ENCODE measurements around the gene UAP1L1.

The UAP1L1 gene

DNA sequence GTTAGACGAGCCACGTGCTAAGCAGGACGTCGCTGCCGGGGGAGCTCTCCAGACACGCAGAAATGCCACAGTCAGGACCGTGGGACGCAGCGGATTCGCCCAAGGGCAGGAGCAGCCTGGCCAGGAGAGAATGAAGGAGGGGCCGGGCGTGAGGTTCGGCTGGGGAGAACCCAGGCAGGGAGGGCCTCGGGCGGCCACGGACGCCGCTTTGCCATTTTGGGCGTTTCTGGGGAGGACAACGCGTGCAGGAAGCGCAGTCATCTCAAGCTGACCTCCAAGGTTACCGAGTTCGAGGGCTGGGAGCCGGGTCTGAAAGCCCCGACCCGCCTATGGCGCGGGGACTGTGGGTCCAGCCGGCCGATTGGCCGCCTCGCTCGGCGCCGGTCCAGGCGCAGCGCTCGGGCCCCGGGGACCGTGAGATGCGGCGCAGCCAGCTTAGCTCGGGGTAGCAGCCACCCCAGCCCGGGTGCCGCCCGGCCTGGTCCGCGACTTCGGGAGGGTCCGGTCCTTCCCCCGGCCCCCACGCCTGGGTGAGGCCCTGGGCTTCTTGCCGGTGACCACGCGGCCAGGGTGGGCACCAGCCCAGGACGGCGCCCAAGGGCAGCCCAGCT is 8.7 kb downstream of the UAP1L1 start:
- TF ChIP-seq, protein P1, sequence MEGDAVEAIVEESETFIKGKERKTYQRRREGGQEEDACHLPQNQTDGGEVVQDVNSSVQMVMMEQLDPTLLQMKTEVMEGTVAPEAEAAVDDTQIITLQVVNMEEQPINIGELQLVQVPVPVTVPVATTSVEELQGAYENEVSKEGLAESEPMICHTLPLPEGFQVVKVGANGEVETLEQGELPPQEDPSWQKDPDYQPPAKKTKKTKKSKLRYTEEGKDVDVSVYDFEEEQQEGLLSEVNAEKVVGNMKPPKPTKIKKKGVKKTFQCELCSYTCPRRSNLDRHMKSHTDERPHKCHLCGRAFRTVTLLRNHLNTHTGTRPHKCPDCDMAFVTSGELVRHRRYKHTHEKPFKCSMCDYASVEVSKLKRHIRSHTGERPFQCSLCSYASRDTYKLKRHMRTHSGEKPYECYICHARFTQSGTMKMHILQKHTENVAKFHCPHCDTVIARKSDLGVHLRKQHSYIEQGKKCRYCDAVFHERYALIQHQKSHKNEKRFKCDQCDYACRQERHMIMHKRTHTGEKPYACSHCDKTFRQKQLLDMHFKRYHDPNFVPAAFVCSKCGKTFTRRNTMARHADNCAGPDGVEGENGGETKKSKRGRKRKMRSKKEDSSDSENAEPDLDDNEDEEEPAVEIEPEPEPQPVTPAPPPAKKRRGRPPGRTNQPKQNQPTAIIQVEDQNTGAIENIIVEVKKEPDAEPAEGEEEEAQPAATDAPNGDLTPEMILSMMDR (IDR thresholded peaks at IDR 0.05; ENCODE audit: insufficient read depth, low read length, poor library complexity, severe bottlenecking), result no peak
- Histone ChIP-seq H3K27me3 (replicated peaks; ENCODE audit: control insufficient read depth, insufficient read depth, low read length) (no peaks in the 10 kb centered on the region), H3K36me3 (ENCODE audit: control insufficient read depth, insufficient read depth, low read length) (peaks cover 9% of the 10 kb centered on the region), H3K4me3 (replicated peaks; ENCODE audit: low read depth, low read length) (peak overlapping the region; percentile 81)
- peak; percentile 63 for DNase-seq (ENCODE audit: extremely low read depth, insufficient read length)

DNA sequence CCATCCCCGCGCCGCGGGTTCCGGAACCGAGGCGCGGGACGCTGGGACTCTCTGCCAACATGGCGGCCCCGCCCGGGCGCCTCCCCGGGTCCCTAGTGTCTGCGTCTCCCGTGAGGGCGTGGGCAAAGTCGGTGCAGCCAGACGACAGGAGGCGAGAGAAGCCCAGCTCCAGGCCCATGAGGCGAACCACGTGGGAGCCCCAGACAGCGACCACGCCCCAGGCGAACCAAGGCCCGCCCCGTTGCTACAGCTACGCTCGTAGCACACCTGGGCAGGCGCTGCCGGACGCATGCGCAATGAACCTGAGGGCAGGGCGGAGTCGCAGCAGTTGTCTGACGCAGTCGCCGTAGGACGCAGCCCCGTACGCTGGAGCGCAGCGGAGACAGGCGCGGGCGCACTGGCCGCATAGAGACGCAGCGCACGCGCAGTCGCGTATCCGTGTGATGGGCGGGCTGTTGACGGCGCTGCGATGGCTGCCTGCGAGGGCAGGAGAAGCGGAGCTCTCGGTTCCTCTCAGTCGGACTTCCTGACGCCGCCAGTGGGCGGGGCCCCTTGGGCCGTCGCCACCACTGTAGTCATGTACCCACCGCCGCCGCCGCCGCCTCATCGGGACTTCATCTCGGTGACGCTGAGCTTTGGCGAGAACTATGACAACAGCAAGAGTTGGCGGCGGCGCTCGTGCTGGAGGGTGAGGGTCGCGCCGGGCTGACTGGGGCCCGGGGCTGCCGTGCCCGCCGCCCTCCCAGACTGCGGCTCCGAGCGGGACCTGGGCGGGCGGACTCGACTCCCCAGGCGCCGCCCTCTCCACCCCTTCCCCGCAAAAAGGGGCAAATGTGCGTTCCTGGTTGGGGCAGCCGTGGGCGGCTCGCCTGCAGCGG is 9.5 kb downstream of the UAP1L1 start, which contains the start of gene MAN1B1:
Gene MAN1B1, plus strand, starts transcription at position 455 of the 878 bp plus-strand sequence. Its CDS starts 15 bp downstream, at position 470.
- TF ChIP-seq, protein P1 (IDR thresholded peaks at IDR 0.05; ENCODE audit: insufficient read depth, low read length, poor library complexity, severe bottlenecking), result peak; percentile 9
- peak within 1 kb of the TSS; percentile 81 for H3K4me3 ChIP-seq (replicated peaks; ENCODE audit: low read depth, low read length)
- no peaks in the 10 kb centered on the region for H3K27me3 ChIP-seq (replicated peaks; ENCODE audit: control insufficient read depth, insufficient read depth, low read length)
- DNase-seq (ENCODE audit: extremely low read depth, insufficient read length), result peak; percentile 100
- peaks cover 8% of the 10 kb centered on the region for H3K36me3 ChIP-seq (ENCODE audit: control insufficient read depth, insufficient read depth, low read length)

- no peak for DNase-seq (ENCODE audit: extremely low read depth, insufficient read length)
- Histone ChIP-seq H3K27me3 (replicated peaks; ENCODE audit: control insufficient read depth, insufficient read depth, low read length) (no peaks in the 10 kb centered on the region), H3K4me3 (replicated peaks; ENCODE audit: low read depth, low read length) (peak overlapping the region; percentile 81), H3K36me3 (ENCODE audit: control insufficient read depth, insufficient read depth, low read length) (peaks cover 5% of the 10 kb centered on the region)
- TF ChIP-seq, protein P1 (IDR thresholded peaks at IDR 0.05; ENCODE audit: insufficient read depth, low read length, poor library complexity, severe bottlenecking), result no peak
These were observed 10.2 kb downstream of the UAP1L1 start for GRCh38 chr9:137087409-137087925.

GRCh38 chr9:137088121-137088520 is 10.8 kb downstream of the UAP1L1 start:
- DNase-seq (ENCODE audit: extremely low read depth, insufficient read length), result no peak
- no peak overlapping the region for H3K4me3 ChIP-seq (replicated peaks; ENCODE audit: low read depth, low read length)
- TF ChIP-seq, protein P1 (IDR thresholded peaks at IDR 0.05; ENCODE audit: insufficient read depth, low read length, poor library complexity, severe bottlenecking), result no peak
- H3K36me3 ChIP-seq (ENCODE audit: control insufficient read depth, insufficient read depth, low read length), result peaks cover 7% of the 10 kb centered on the region
- no peaks in the 10 kb centered on the region for H3K27me3 ChIP-seq (replicated peaks; ENCODE audit: control insufficient read depth, insufficient read depth, low read length)

- DNase-seq (ENCODE audit: extremely low read depth, insufficient read length), result no peak
- Histone ChIP-seq H3K4me3 (replicated peaks; ENCODE audit: low read depth, low read length) (no peak overlapping the region), H3K36me3 (ENCODE audit: control insufficient read depth, insufficient read depth, low read length) (peaks cover 7% of the 10 kb centered on the region), H3K27me3 (replicated peaks; ENCODE audit: control insufficient read depth, insufficient read depth, low read length) (no peaks in the 10 kb centered on the region)
- TF ChIP-seq, protein P1 (IDR thresholded peaks at IDR 0.05; ENCODE audit: insufficient read depth, low read length, poor library complexity, severe bottlenecking), result no peak
These were observed 12.1 kb downstream of the UAP1L1 start for GRCh38 chr9:137089232-137089947.

All from GM06990 (cell line).